Liver (tissue), 9 donors: Measurements from ENCODE around the gene NDUFA9. TPM values are rescaled to one million over a fixed set of nuclear protein-coding genes. Genes with fewer than 3 reads are reported as not detected.

ENCODE experiments used
- DNase-seq: peaks from one replicate; pipeline ENCODE4 v3.0.0-alpha.2; 2017; ENCODE audit warnings: low spot score
- H3K27ac ChIP-seq, 2 donors: one replicate each; pipeline ENCODE4 v1.7.0; 2013; ENCODE audit warnings: inconsistent platforms in 2 of 2, low read length in 2 of 2, control low read depth in 1 of 2, low read depth in 1 of 2, mild to moderate bottlenecking in 1 of 2
- H3K27me3 ChIP-seq, 4 donors: one replicate each; pipeline versions ENCODE4 v1.6.1 to v1.7.0; 2013; ENCODE audit warnings: low read length in 3 of 4, inconsistent platforms in 1 of 4, mild to moderate bottlenecking in 1 of 4, moderate library complexity in 1 of 4; ENCODE audit not compliant: control insufficient read depth in 4 of 4, insufficient read depth in 4 of 4
- H3K36me3 ChIP-seq, 4 donors: one replicate each; pipeline versions ENCODE4 v1.6.1 to v1.7.0; 2013; ENCODE audit warnings: low read length in 3 of 4, mild to moderate bottlenecking in 3 of 4, low read depth in 1 of 4, moderate library complexity in 1 of 4; ENCODE audit not compliant: control insufficient read depth in 4 of 4, insufficient read depth in 3 of 4
- H3K4me1 ChIP-seq, 4 donors: one replicate each; pipeline versions ENCODE4 v1.6.1 to v1.7.0; 2013; ENCODE audit warnings: low read length in 3 of 4, mild to moderate bottlenecking in 3 of 4, moderate library complexity in 1 of 4; ENCODE audit not compliant: control insufficient read depth in 4 of 4, insufficient read depth in 4 of 4
- H3K4me3 ChIP-seq, 3 donors: one replicate each; pipeline versions ENCODE4 v1.6.1 to v1.7.0; 2013; ENCODE audit warnings: low read length in 3 of 3, control low read depth in 1 of 3, low read depth in 1 of 3, mild to moderate bottlenecking in 1 of 3
- H3K9ac ChIP-seq, 2 donors: one replicate each; pipeline ENCODE4 v1.7.0; 2013; ENCODE audit warnings: low read length in 2 of 2, mild to moderate bottlenecking in 2 of 2, moderate library complexity in 2 of 2, control low read depth in 1 of 2, low read depth in 1 of 2
- H3K9me3 ChIP-seq, 4 donors: one replicate each; pipeline versions ENCODE4 v1.6.1 to v1.7.0; 2013; ENCODE audit warnings: low read length in 3 of 4; ENCODE audit not compliant: control insufficient read depth in 4 of 4
- ATF3 ChIP-seq: IDR thresholded peaks from 2 replicates; pipeline ENCODE4 v1.6.1; 2016; ENCODE audit warnings: antibody characterized with exemption
- CTCF ChIP-seq: fragments of 150-350 bp; IDR thresholded peaks from 2 replicates; pipeline ENCODE4 v1.5.1; 2017; ENCODE audit warnings: improper control_type of control experiment, low read depth, low read length; ENCODE audit not compliant: missing input control
- EGR1 ChIP-seq, 2 donors: IDR thresholded peaks; 2 replicates each; pipeline ENCODE4 v1.6.1; 2016 to 2018; ENCODE audit warnings: antibody characterized with exemption in 2 of 2, low read depth in 2 of 2
- FOXA1 ChIP-seq: IDR thresholded peaks from 2 replicates; pipeline ENCODE4 v1.6.1; 2016; ENCODE audit warnings: antibody characterized with exemption
- FOXA2 ChIP-seq: IDR thresholded peaks from 2 replicates; pipeline ENCODE4 v1.6.1; 2016; ENCODE audit warnings: antibody characterized with exemption
- GABPA ChIP-seq, 2 donors: IDR thresholded peaks in 1 of 2; conservative IDR thresholded peaks in 1 of 2; 2 replicates each; pipeline ENCODE4 v1.6.1; 2016; ENCODE audit warnings: antibody characterized with exemption in 2 of 2, mild to moderate bottlenecking in 1 of 2, moderate library complexity in 1 of 2
- HNF4A ChIP-seq, 2 donors: conservative IDR thresholded peaks; 2 replicates each; pipeline ENCODE4 v1.6.1; 2016; ENCODE audit warnings: antibody characterized with exemption in 2 of 2, mild to moderate bottlenecking in 2 of 2
- HNF4G ChIP-seq: IDR thresholded peaks from 2 replicates; pipeline ENCODE4 v1.6.1; 2016; ENCODE audit warnings: antibody characterized with exemption
- JUND ChIP-seq, 2 donors: IDR thresholded peaks; 2 replicates each; pipeline ENCODE4 v1.6.1; 2016; ENCODE audit warnings: antibody characterized with exemption in 2 of 2
- MAX ChIP-seq: IDR thresholded peaks from 2 replicates; pipeline ENCODE4 v1.6.1; 2016; ENCODE audit warnings: antibody characterized with exemption
- NR2F2 ChIP-seq: IDR thresholded peaks from 2 replicates; pipeline ENCODE4 v1.6.1; 2016; ENCODE audit warnings: antibody characterized with exemption
- RAD21 ChIP-seq, 2 donors: IDR thresholded peaks; 2 replicates each; pipeline ENCODE4 v1.6.1; 2016; ENCODE audit warnings: antibody characterized with exemption in 2 of 2, mild to moderate bottlenecking in 2 of 2
- REST ChIP-seq: IDR thresholded peaks from 2 replicates; pipeline ENCODE4 v1.6.1; 2016; ENCODE audit warnings: antibody characterized with exemption, mild to moderate bottlenecking
- RXRA ChIP-seq, 2 donors: IDR thresholded peaks; 2 replicates each; pipeline ENCODE4 v1.6.1; 2017 to 2018; ENCODE audit warnings: antibody characterized with exemption in 2 of 2, mild to moderate bottlenecking in 1 of 2
- SP1 ChIP-seq: IDR thresholded peaks from 2 replicates; pipeline ENCODE4 v1.6.1; 2018; ENCODE audit warnings: antibody characterized with exemption, mild to moderate bottlenecking
- TAF1 ChIP-seq: conservative IDR thresholded peaks from 2 replicates; pipeline ENCODE4 v1.6.1; 2016; ENCODE audit warnings: antibody characterized with exemption, mild to moderate bottlenecking
- YY1 ChIP-seq: IDR thresholded peaks from 2 replicates; pipeline ENCODE4 v1.6.1; 2016; ENCODE audit warnings: antibody characterized with exemption, mild to moderate bottlenecking
- ZBTB33 ChIP-seq: IDR thresholded peaks from 2 replicates; pipeline ENCODE4 v1.6.1; 2016; ENCODE audit warnings: antibody characterized with exemption
- WGBS: extraction: QIAGEN DNeasy Blood & Tissue Kit; methylation state at CpG from one replicate; pipeline ENCODE4 v1.1.7; 2013; 5-methylcytosine and 5-hydroxymethylcytosine counted together
- polyA plus RNA-seq, 2 donors: library from polyadenylated mRNA; stranded (reverse) in 1 of 2; unstranded in 1 of 2; fragments of 200-250 nt in 1 of 2; fragments of >200 nt in 1 of 2; fragmentation: Nextera tagmentation in 1 of 2; extraction: Ambion mirVana in 1 of 2; gene quantifications; one replicate each; pipeline versions ENCODE4 v1.2.1 to v1.2.3, GENCODE V29; 2013 to 2015
- total RNA-seq, 2 donors: library from RNA; depleted of rRNA; stranded (reverse); fragments of >200 nt; gene quantifications; one replicate each; pipeline ENCODE4 v1.2.3, GENCODE V29; 2014
- donor health status: healthy.
- donor health status: healthy.
- donor health status: healthy.
- donor health status: healthy.
- donor health status: healthy.

NDUFA9 gene
- total and polyA plus RNA-seq, 4 donors: 21.4 to 132 (median 56.6) TPM

- Histone ChIP-seq H3K9ac (no peak overlapping the region), H3K27ac (no peak overlapping the region), H3K9me3 (no peaks in the 10 kb centered on the region), H3K4me3 (no peak overlapping the region), H3K27me3 (no peaks in the 10 kb centered on the region), H3K36me3 (no peaks in the 10 kb centered on the region), H3K4me1 (no peaks in the 10 kb centered on the region)
- WGBS: 69% methylated on average over 7 of the region's 7 CpGs
- TF ChIP-seq YY1 (no peak), HNF4A (conservative IDR thresholded peaks at IDR 0.05) (no peak), FOXA2 (no peak), RXRA (IDR thresholded peaks at IDR 0.05) (no peak), MAX (no peak), ZBTB33 (no peak), REST (no peak), RAD21 (IDR thresholded peaks at IDR 0.05) (no peak), ATF3 (no peak), NR2F2 (no peak), JUND (IDR thresholded peaks at IDR 0.05) (no peak), HNF4G (no peak), SP1 (no peak), CTCF (no peak), EGR1 (IDR thresholded peaks at IDR 0.05; ENCODE audit: low read depth in 2 of 2) (no peak), GABPA (IDR thresholded peaks at IDR 0.05 in 1 of 2, conservative IDR thresholded peaks at IDR 0.05 in 1 of 2) (no peak), TAF1 (no peak)
- DNase-seq: no peak
These were observed 45.5 kb upstream of the NDUFA9 start for GRCh38 chr12:4603421-4603820.

- H3K4me3 ChIP-seq: no peak overlapping the region
- TF ChIP-seq SP1: no peak
- TF ChIP-seq ATF3: no peak
- no peak for TF ChIP-seq HNF4G
- TF ChIP-seq MAX: no peak
- TF ChIP-seq YY1: no peak
- no peak for TF ChIP-seq NR2F2
- TF ChIP-seq FOXA1: no peak
- TF ChIP-seq GABPA (IDR thresholded peaks at IDR 0.05 in 1 of 2, conservative IDR thresholded peaks at IDR 0.05 in 1 of 2): no peak
- no peak for TF ChIP-seq ZBTB33
- TF ChIP-seq RXRA (IDR thresholded peaks at IDR 0.05): no peak
- TF ChIP-seq REST: no peak
These were observed 45.0 kb upstream of the NDUFA9 start for GRCh38 chr12:4603946-4604345.

More at GRCh38 chr12:4603946-4604345, 45.0 kb upstream of the NDUFA9 start:
- H3K9ac ChIP-seq: no peak overlapping the region
- H3K36me3 ChIP-seq: no peaks in the 10 kb centered on the region
- no peaks in the 10 kb centered on the region for H3K9me3 ChIP-seq
- no peaks in the 10 kb centered on the region for H3K27me3 ChIP-seq
- no peak overlapping the region for H3K27ac ChIP-seq
- no peak for DNase-seq
- no peaks in the 10 kb centered on the region for H3K4me1 ChIP-seq
- WGBS: 14% methylated on average over 1 of the region's 1 CpG
